Left renal pelvis (tissue), 4 donors: ENCODE measurements around the gene SHE. TPM values are rescaled to one million over a fixed set of nuclear protein-coding genes. Genes with fewer than 3 reads are reported as not detected.
A peak's percentile ranks its signal among the peaks of the same experiment; 100 is the strongest.

Experiments used
- DNase-seq, 4 donors: peaks; one replicate each; pipeline ENCODE4 v3.0.0-alpha.2; 2013; ENCODE audit warnings: low read depth in 4 of 4, low spot score in 3 of 4
- polyA plus RNA-seq, 4 donors: library from polyadenylated mRNA; unstranded; fragments of 120-200 nt; gene quantifications; one replicate each; pipeline ENCODE4 v1.2.1, GENCODE V29; 2013; ENCODE audit not compliant: insufficient read length in 4 of 4

SHE gene
- polyA plus RNA-seq, 4 donors, result 8.5 to 11.3 (median 10.6) TPM

GRCh38 chr1:154481053-154481452 lies 21.2 kb downstream of the SHE start:
- no peak for DNase-seq

DNA sequence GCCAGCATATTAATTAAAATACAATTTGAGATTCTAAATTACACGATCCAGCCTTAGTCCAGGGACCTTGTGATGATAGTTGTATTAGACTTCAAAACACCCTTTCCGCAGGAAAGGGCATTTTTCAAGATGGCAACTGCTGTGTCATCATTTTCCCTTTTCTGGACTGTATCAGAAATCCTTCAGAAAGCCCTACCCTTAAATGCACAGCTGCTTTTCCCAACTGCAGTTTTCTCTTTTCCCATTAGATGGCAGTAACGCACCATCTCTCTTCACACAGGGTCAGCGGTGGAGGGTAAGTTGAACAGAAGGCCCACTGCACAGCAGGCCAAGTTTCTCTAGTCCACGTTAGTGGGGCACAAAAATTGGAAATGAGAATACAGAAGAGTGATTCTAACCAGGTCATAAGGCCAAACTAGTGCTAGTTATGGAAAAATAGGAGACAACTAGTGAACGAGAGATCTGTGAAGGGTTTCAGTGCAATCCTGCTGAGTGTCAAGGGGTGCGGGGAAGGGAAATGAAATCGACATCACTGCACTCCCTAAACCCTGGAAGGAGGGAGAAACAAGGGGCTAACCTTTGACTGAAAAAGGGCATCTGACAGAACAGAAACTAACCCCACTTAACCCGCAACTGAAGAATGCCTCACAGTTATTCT lies 22.3 kb downstream of the SHE start:
- DNase-seq, result peak; percentile 67 to 81 (median 73)

DNA sequence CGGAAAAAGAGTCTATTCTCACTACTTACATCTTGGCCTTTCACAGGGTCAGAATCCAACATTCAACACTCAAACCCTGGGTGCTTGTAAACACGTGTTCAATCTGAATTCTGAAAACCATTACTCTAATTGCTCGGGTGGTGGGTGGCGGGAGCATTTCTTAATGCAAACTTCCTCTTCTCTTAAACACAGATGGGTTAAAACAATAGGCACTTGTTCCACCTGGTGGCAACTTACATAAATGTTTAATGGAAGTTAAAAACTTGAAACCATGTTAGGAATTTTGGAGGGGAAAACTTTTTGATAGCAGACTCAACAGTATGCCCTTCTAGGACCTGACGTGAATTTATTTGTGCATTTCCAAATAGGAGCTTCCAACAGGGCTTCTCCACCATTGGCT lies 23.6 kb downstream of the SHE start:
- no peak for DNase-seq

DNA sequence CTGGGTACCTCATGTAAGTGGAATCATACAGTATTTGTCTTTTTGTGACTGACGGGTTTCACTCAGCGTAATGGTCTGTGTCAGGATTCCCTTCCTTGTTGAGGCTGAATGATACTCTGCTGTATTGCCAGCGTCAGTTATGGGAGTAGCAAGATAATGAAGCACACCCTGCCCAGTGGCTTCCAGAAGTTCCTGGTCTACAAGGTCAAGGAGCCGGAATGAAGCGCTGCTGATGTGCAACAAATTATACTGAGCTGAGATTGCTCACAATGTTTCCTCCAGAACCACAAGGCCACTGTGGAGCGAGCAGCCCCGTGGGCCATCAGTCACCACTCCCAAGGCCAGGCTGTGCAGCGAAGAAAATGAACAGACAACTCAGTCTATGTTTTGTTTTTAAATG lies 24.2 kb downstream of the SHE start:
- DNase-seq, result no peak

GRCh38 chr1:154476791-154477190 lies 25.4 kb downstream of the SHE start:
- no peak for DNase-seq

DNA sequence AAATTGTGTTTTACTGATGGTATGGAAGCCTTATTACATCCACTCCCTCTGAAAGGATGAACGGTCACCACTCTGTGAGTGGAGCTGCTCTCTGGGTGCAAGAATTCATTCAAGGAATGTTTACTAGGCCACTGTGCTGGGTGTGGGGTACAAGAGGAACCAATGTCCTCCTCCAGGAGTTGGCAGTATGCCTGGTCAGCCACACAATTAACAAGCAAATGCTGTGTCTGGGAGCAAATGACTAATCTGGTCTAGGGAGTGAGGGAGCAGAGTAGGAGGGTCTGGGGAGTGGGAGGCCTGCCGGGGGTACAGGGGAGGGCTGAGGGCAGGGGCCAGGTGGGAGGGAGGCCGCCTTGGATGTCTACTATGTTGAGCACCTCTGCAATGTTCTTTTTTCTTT lies 27.4 kb downstream of the SHE start:
- DNase-seq, result no peak

- no peak for DNase-seq
Observed at GRCh38 chr1:154471304-154471703, 30.9 kb downstream of the SHE start.

- DNase-seq, result no peak
Observed at GRCh38 chr1:154469844-154470560, 32.2 kb downstream of the SHE start.

DNA sequence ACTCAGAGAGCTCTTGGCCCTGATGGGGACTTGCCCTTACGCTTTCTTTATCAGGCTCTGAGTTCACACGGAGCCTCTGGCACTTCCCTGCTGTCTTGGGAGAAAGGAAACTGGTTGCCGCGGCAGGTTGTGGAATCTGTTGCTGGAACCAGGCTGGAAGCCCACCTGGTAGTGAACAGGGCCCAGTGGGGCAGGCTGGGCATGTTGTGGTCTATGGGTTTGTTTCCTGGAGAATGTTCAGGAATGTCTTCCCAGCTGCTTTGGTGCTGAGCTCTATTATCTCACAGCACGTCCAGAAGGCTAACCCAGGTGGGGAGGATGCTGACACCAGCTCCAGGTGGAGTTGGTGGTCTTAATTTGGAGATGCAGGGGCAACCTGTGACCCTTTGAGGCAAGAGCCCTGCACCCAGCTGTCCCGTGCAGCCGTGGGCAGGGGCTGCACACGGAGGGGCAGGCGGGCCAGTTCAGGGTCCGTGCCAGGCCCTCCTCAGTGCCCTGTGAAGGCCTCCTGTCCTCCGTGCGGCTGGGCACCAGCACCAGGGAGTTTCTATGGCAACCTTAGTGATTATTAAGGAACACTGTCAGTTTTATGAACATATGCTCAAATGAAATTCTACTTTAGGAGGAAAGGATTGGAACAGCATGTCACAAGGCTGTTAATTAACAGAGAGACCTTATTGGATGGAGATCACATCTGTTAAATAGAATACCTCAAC lies 33.5 kb downstream of the SHE start:
- no peak for DNase-seq

- DNase-seq, result no peak
Observed at GRCh38 chr1:154467434-154468102, 34.6 kb downstream of the SHE start.

DNA sequence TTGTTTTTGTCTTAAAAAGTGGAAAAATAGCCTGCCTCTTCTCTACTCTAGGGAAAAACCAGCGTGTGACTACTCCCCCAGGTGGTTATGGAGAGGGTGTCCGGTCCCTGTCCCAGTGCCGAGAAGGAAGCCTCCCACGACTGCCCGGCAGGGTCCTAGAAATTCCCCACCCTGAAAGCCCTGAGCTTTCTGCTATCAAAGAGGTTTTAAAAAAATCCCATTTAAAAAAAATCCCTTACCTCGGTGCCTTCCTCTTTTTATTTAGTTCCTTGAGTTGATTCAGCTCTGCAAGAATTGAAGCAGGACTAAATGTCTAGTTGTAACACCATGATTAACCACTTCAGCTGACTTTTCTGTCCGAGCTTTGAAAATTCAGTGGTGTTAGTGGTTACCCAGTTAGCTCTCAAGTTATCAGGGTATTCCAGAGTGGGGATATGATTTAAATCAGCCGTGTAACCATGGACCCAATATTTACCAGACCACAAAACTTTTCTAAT lies 35.2 kb downstream of the SHE start:
- DNase-seq, result no peak

DNA sequence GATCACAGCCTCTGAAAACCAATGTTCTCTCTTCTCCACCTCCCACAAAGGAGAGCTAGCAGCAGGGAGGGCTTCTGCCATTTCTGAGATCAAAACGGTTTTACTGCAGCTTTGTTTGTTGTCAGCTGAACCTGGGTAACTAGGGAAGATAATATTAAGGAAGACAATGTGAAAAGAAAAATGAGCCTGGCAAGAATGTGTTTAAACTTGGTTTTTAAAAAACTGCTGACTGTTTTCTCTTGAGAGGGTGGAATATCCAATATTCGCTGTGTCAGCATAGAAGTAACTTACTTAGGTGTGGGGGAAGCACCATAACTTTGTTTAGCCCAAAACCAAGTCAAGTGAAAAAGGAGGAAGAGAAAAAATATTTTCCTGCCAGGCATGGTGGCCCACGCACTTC lies 36.0 kb downstream of the SHE start:
- DNase-seq, result no peak

GRCh38 chr1:154465621-154466195 lies 36.5 kb downstream of the SHE start:
- DNase-seq, result no peak

DNA sequence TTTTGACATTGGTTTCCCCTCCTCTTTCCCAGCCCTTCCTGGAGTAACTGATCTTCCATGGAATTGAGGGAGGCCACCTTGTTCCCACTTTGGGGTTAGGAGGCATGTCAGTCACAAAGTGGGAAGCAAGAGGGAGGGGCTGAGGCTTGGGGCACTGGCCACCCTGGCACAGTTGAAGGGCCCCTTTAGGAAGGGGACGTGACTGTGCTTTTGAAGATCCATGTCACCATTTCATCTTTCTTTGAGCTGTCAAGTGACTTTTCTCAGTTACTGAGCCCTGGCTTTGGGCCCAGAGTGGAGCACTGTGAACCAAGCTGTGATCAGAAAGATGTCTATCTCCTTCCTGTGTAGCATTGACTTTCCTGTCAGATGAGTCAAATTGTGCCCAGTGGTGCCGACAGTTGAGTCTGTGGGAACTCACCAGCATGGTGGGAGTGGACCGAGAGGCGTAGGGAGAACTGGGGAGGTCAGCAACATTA lies 38.7 kb downstream of the SHE start:
- no peak for DNase-seq

GRCh38 chr1:154460695-154461260 lies 41.4 kb downstream of the SHE start:
- no peak for DNase-seq

DNA sequence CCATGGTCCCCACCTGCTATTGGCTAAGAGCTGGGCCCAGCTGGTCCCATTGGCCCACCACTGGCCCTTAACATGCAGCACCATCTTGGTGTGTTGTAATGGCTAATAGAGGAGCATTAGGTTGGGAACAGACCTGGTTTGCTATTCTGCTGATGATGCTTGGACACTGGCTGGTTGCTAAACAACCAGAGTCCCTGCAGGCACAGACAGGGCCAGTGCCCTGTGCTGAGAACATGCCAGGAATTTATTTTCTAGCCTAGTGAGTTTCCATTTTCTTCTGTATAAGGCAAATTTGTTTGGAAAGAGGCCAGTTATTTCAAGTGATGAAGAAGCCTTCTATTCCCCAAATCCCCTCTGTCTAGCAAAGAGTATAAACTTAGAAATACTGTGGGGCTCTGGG lies 43.1 kb downstream of the SHE start:
- DNase-seq, result no peak

- no peak for DNase-seq
Observed at GRCh38 chr1:154456631-154457030, 45.6 kb downstream of the SHE start.

DNA sequence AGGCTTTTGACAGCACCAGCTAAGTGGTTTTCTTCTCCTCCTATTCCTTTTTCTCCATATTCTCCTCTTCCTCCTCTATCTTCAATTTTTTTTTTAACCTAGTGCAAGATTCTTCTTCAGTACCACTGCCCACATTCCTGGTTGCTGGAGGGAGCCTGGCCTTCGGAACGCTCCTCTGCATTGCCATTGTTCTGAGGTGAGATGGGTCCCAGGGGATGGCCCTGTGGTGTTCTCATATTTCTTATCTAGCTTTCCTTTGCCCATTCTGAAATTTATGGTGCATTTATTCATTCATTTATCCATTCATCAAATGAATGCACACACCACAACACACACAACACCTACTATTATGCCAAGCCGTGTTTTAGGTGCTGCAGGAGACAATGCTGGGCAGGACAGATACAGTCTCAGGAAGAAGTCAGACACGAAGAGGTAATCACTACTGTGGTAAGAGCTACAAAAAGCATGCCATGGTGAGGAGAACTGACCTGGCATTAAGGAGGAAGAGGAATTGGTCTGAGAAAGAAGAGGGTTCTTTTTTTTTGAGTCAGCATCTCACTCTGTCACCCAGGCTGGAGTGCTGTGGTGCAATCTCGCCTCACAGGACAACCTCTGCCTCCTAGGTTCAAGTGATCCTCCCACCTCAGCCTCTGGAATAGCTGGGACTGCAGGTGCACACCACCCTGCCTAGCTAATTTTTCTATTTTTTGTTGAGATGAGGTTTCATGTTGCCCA lies 47.7 kb downstream of the SHE start:
- no peak for DNase-seq

- DNase-seq, result no peak
Observed at GRCh38 chr1:154453574-154454352, 48.4 kb downstream of the SHE start.
